GM19238 (cell line): ENCODE measurements around the gene RBMS1.
"Not testable (repeated sequence)": the region's sequence is repeated elsewhere in the genome, so short reads cannot be mapped to it uniquely, and the experiment has no call there.

Experiments used
- DNase-seq: peaks from one replicate; pipeline ENCODE4 v3.0.0; 2011; ENCODE audit warnings: low spot score; ENCODE audit not compliant: insufficient read length

The RBMS1 gene

DNA sequence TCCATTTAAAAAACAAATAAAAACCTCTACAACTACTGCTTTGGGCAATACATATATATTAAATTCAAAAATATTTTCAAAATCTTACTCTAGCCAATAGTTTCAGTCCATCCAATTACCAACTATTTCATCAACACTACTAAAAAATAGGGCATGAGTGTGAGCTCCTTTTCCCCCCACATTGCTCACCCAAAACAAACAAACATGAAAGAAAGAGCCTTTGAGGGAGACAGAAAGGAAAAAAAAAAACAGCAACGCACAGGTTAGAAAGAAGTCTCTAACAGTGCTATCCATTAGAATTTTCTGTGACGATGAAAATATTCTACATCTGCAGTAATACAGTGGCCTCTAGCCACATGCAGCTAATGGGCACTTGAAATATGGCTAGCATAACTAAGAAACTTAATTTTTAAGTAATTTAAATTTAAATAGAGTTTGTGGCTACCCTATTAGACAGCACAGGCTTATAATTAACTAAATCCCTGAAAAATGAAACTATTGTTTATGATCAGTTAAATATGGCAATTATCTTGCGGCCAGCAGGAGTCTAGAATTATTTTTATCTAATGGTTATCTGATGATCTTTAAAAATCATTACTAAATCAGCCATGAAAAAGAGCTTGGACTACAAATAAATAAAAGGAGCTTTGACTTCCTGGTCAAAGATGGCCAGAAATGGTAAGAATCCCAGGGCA, 59.2 kb downstream of the RBMS1 start:
- no peak for DNase-seq

DNA sequence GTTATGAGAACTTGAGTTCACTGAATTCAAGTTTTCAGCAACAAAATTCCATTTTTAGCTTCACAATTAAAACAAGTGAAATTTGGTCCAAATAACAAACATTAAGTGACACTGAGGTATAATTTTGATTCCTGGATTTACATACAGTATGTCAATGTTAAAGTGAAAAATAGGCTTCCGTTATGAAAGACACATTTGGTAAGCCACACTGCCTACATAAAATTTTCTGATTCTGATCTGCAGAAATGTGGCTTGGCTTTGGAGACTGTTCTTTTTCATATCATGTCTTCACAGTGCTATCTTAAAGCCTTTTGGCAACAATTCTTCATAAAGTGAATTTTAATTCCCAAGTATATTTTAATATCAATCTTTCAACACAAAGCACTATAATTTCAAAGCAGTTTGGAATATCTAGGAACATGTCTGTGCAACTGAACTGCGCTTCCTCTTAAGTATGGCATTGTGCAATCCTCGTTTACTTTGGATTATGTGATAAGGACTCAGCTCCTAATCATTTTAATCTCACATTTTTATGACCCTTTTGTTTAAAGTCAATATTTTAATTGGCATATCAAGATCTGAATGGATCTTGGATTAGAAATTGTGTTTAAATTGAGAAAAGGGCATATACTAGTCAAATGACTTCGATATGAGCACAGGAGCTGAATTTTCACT, 60.0 kb downstream of the RBMS1 start:
- no peak for DNase-seq

DNA sequence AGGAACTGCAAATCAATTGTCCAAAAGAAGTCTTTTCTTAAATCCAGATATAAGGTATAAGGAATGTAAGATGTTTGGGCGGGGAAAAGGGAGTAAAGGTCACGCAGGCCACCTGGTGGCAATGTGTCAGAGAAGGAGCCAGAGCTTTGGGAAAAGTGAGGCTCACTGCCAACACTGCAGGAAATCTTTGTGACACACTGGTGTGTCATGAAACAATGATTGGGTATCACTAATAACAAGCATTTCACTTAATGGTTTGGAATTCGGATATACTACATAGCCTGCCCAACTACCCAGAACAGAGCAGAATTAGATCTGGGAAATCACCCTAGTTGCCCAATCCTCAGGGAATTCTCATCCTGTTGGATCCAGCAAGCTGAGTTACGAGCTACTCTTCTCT, 61.0 kb downstream of the RBMS1 start:
- DNase-seq = no peak

DNA sequence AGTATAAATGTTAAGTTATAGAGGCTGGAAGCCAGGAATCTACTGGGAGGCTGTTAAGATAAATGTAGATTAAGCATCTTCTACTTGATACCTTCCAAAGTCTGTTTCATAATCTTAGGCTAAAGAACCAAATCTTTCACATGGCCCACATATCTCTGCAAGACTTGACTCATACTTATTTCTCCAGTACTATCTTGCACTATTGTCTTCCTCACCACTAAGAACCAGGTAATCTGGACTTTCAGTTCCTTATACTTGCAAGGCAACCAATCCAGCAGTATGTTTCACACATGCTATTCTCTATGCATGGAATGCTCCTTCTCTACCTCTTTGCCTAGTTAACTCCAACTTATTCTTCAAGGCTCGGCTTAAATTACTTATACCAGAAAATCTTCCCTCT, 62.2 kb downstream of the RBMS1 start:
- no peak for DNase-seq

GRCh38 chr2:160430001-160430344, 63.6 kb downstream of the RBMS1 start:
- no peak for DNase-seq

DNA sequence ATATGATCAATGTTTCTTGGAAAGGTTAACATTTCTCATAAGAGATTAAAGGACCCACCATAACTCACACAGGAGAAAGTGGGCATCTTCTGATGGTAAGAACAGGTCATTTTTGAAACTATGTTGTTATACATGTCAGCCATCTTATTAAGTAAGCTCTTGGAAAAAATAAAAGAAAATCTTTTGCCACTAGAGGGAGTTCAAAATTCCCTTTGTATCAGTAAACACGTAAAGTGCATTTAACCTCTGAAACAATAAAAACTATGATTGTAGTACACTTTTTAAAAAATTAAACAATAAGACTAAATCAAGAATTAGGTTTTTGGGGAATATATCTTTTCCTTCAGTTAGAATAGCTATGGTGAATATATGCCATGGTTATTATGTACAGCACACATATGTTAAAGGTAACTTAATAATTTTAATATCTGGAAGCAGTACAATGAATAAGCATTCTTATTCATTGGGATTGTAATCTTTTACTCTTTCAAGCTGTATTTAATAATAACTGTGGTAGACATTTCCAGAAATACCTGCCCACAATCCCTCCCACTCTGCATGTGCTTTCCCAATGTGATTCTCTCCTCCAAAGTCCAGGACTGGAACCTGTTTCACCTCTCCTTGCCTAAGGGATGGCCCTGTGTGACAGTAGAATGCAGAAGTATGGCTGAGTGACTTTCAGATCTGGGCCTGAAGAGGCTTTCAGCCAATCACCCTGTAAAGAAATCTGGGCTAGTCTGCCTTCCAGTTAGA, 64.2 kb downstream of the RBMS1 start:
- no peak for DNase-seq

DNA sequence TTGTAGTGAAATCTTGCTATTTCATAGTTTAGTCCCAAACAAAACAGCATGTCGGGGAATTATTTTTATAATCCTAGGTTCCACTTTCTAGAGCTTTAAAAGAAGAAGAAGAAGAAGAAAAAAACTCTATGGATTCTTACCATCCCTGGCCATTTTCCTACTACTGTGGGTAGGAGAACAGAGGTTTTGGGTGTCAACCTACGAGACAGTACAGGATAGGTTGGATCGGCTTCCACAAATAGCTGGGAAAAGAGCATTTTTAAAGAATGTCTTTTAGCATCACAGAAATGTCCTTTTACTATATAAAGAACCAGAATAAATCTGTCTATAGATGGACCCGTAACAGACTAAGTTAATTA, 65.2 kb downstream of the RBMS1 start:
- DNase-seq = no peak

- DNase-seq = no peak
Observed at GRCh38 chr2:160427629-160428404, 65.8 kb downstream of the RBMS1 start.

- DNase-seq = no peak
Observed at GRCh38 chr2:160426604-160427003, 67.0 kb downstream of the RBMS1 start.

DNA sequence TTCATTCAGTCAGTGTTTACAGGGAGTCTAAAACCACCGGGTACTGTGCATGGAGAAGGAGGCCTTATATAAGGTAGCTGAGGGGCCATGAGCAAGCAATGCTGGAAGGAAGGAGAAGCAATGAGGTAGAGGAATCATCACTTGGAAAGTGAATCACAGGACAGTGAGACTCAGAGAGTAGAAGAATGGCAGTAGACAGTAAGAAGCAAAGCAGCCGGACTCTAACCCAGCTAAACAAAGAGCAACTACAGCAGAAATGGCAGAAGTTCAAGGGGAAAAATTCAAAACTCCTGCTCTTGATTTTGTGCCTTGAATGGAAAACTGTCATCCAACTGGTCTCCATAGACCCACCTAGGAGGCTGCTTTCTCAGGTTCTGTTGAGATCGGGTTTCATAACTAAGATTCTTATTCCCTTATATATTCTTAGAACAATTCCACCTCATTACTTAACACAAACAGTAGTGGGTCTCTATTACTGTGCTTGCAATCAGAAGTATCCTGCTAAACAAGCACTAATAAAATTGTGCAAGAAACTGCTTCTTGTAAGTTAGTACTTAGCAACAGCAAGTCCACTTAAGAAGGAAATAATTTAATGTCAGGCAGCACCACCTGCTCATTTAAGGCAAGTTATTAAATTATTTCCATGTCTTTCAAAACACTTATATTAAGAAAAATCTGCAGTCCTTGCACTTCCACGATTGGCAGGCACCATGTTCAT, 68.0 kb downstream of the RBMS1 start:
- DNase-seq = no peak

GRCh38 chr2:160423126-160423525, 70.5 kb downstream of the RBMS1 start:
- no peak for DNase-seq

GRCh38 chr2:160421646-160422501, 71.7 kb downstream of the RBMS1 start:
- DNase-seq = not testable (repeated sequence)

DNA sequence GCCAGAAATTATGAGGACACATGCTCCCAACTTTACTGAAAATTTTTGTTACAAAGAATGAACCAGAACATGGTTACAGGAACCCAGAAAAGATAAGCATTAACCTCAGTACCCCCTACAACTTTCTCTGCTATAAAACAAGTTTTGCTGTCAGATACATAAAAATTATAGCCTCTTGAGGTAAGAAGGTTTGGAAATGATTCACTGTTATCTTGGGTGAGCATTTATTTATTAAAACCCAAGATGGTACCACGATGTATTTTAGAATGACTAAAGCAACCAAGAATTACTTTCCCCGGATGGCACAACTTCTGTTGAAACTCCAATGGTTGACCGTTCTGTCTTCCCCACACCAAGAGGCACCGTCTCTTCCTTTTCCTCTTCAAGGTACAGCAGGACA, 72.9 kb downstream of the RBMS1 start:
- DNase-seq = no peak

- DNase-seq = no peak
Observed at GRCh38 chr2:160419776-160420505, 73.7 kb downstream of the RBMS1 start.

DNA sequence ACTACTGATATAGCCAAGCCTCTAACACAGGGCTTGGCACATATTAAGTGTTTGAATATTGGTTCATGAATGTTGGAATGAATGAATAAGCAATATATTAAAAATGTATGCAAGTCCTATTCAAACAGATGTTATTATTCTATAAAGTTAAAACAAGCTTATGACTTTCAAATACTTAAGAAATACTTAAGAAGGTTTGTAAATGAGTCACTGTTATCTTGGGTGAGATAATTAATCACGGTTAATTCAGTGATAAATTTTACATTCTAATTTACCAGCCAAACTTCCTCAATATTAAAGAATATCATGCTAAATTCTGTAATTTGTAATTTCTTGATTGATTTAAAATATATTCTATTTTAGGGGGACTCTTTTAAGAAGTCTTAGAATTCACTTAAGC, 74.8 kb downstream of the RBMS1 start:
- DNase-seq = no peak

DNA sequence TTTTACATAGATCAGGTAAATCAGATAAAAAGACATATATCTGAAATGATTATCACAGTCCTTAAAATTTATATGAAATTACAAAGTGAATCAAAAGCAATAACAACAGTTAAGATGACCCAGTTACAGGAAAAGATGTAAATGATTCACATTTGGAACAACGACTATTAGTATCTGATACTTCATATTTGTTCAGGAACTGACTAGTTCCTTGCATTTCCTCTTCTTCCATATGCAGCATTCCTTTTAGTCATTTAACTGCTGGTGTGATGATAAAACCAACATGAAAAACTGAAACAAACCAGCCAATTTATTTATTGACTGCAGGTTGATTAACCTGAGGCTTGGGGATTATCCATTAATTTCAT, 75.2 kb downstream of the RBMS1 start:
- no peak for DNase-seq

DNA sequence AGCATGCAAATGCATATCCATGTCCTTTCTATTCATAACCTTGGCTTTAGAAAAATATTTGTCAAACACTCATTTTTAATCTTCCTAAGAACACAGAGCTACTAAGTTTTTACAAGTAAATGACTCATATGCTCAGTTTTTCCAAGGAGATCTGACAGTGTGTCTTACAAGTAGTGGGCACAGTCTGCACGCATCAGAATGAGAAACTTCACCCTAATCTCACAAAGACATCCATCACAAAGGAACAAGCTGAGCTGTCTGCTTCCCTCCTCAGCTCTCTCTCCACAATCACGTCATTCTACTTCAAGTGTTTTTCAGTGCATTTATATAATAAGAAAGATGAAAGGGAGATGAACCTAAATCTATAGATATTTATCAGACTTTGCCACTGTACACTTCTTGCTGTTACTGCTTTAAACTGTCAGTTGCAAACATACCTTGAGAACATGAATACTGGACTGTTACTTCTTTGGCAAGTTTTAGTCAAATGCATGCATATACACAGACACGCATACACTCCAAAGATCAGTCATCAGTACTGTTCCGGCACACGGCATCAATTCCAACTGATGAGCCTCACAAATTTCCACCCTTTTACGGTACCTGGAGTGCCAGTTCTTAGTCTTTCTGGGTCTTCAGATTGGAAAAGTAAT, 75.7 kb downstream of the RBMS1 start:
- DNase-seq = no peak

DNA sequence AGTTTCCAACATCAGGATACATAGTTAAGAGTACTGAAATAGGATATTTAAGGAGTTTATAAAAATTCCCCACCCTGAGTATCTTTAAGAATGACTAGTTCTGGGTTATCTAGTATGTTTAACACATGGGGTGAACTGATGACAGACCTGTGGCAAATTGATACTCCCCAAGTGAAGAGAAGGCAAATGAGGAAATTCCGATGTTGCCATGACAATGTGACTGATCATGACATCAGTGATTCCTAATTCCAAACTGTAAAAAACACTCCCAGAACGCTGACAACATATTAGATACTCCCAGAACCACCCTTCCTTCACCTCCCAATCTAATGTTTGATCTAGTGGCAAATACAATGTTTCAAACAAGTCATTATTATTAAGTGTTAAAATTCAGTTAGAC, 77.6 kb downstream of the RBMS1 start:
- DNase-seq = no peak

GRCh38 chr2:160411955-160412354, 81.7 kb downstream of the RBMS1 start:
- no peak for DNase-seq
